PC-3 (cell line): ENCODE data around the gene MAN2A2. TPM values are rescaled to one million over a fixed set of nuclear protein-coding genes. Genes with fewer than 3 reads are reported as not detected.

Experiments used
- ATAC-seq: fragments of 200-7000 bp; cut with Tn5 transposase; 2 replicates; pipeline ENCODE4 v1.9.1; 2020; ENCODE audit warnings: mild to moderate bottlenecking, moderate library complexity
- BruUV-seq: library from RNA; stranded (reverse); fragments of 400-500 nt; replicated peaks from 2 replicates; lab custom pipeline; 2021; lab: Mats Ljungman, UMichigan
- CTCF ChIA-PET: fragments of 300-600 bp; sonication (Branson Sonifier 250); formaldehyde crosslinking; loops from one replicate; lab custom pipeline; 2022; ENCODE audit warnings: antibody characterized with exemption; lab: Charles Lee
- POLR2A ChIA-PET: fragments of 300-600 bp; sonication (Branson Sonifier 250); formaldehyde crosslinking; loops from one replicate; lab custom pipeline; 2022; ENCODE audit warnings: antibody characterized with exemption; ENCODE audit not compliant: unreplicated experiment; lab: Charles Lee
- DNase-seq: peaks from one replicate; pipeline ENCODE4 v3.0.0-alpha.2; 2015
- H2AFZ ChIP-seq: fragments of 300-600 bp; sonication (generic); 2 replicates; pipeline ENCODE4 v1.6.0; 2016; ENCODE audit warnings: antibody characterized with exemption, low read length
- H3F3A ChIP-seq: fragments of 300-600 bp; sonication (generic); one replicate; pipeline ENCODE4 v1.6.0; 2017; ENCODE audit warnings: antibody characterized with exemption, low read length, control low read depth, mild to moderate bottlenecking; ENCODE audit not compliant: unreplicated experiment
- H3K27ac ChIP-seq: fragments of 300-600 bp; sonication (generic); 2 replicates; pipeline ENCODE4 v1.5.1; 2016; ENCODE audit warnings: mild to moderate bottlenecking, low read length
- H3K27me3 ChIP-seq: fragments of 300-600 bp; sonication (generic); 2 replicates; pipeline ENCODE4 v1.6.1; 2016; ENCODE audit warnings: low read length, mixed read lengths
- H3K36me3 ChIP-seq: fragments of 300-600 bp; sonication (generic); 2 replicates; pipeline ENCODE4 v1.6.1; 2016; ENCODE audit warnings: low read depth, mixed run types, low read length, mixed read lengths
- H3K4me1 ChIP-seq: fragments of 300-600 bp; sonication (generic); 2 replicates; pipeline ENCODE4 v1.5.1; 2016; ENCODE audit warnings: low read length; ENCODE audit not compliant: insufficient read depth
- H3K4me2 ChIP-seq: fragments of 300-600 bp; sonication (generic); 2 replicates; pipeline ENCODE4 v1.6.0; 2016; ENCODE audit warnings: low read length
- H3K4me3 ChIP-seq: fragments of 300-600 bp; sonication (generic); 2 replicates; pipeline ENCODE4 v1.5.1; 2016; ENCODE audit warnings: mild to moderate bottlenecking, low read length, mixed read lengths
- H3K79me2 ChIP-seq: fragments of 300-600 bp; sonication (generic); 2 replicates; pipeline ENCODE4 v1.6.1; 2017; ENCODE audit warnings: low read length, mixed read lengths
- H3K9ac ChIP-seq: fragments of 300-600 bp; sonication (generic); 2 replicates; pipeline ENCODE4 v1.6.0; 2016; ENCODE audit warnings: mild to moderate bottlenecking, low read length
- H3K9me2 ChIP-seq: fragments of 300-600 bp; sonication (generic); replicated peaks from 2 replicates; pipeline ENCODE4 v1.6.1; 2016; ENCODE audit warnings: mixed run types, low read length, mixed read lengths
- H3K9me3 ChIP-seq: fragments of 300-600 bp; sonication (generic); 2 replicates; pipeline ENCODE4 v1.6.1; 2016; ENCODE audit warnings: low read length, mixed read lengths
- H4K20me1 ChIP-seq: fragments of 300-600 bp; sonication (generic); 2 replicates; pipeline ENCODE4 v1.6.1; 2016; ENCODE audit warnings: low read length, mixed read lengths
- CTCF ChIP-seq: fragments of 300-600 bp; sonication (generic); conservative IDR thresholded peaks from 2 replicates; pipeline ENCODE4 v1.5.1; 2017; ENCODE audit warnings: antibody characterized with exemption, low read depth, mild to moderate bottlenecking, low read length
- EZH2 ChIP-seq: fragments of 300-600 bp; sonication (generic); IDR thresholded peaks from one replicate; pipeline ENCODE4 v1.6.1; 2017; ENCODE audit warnings: antibody characterized with exemption, mild to moderate bottlenecking, low read length; ENCODE audit not compliant: unreplicated experiment
- EZH2phosphoT487 ChIP-seq: fragments of 300-600 bp; sonication (generic); IDR thresholded peaks from 2 replicates; pipeline ENCODE4 v1.6.1; 2018; ENCODE audit warnings: mild to moderate bottlenecking, antibody characterized with exemption, low read length, borderline replicate concordance
- intact Hi-C: fragments of 100-400 bp; cut with micrococcal nuclease; formaldehyde crosslinking; loops from 2 replicates; pipeline ENCODE4 v1.9.0; 2023
- total RNA-seq: library from RNA; depleted of rRNA; stranded (reverse); fragments of >200 nt; gene quantifications from 2 replicates; pipeline ENCODE4 v1.2.3, GENCODE V29; 2014

MAN2A2 gene
- total RNA-seq, 1 experiment from 2014 or later: 19.8 TPM

- TF ChIP-seq EZH2phosphoT487 (no peak), CTCF (no peak), EZH2 (no peak)
- no peak for ATAC-seq
- no peak overlapping the region for H3K27ac ChIP-seq
- no peaks in the 10 kb centered on the region for H3F3A ChIP-seq
- H4K20me1 ChIP-seq: no peaks in the 10 kb centered on the region
- H2AFZ ChIP-seq: no peak overlapping the region
- H3K27me3 ChIP-seq: no peaks in the 10 kb centered on the region
- H3K36me3 ChIP-seq: peaks cover 11% of the 10 kb centered on the region
- peaks cover 16% of the 10 kb centered on the region; the same call in 1 of the 2 replicates for H3K79me2 ChIP-seq
- H3K9me3 ChIP-seq: no peaks in the 10 kb centered on the region
- ChIA-PET CTCF (no interaction called here), POLR2A (no interaction called here)
- no peak for DNase-seq
- no TSS peak for BruUV-seq
- H3K4me2 ChIP-seq: no peak overlapping the region
- H3K4me1 ChIP-seq: peaks cover 13% of the 10 kb centered on the region
- intact Hi-C loops: no loop called here
- no peak overlapping the region for H3K9ac ChIP-seq
- no peak overlapping the region for H3K4me3 ChIP-seq
- no peaks in the 10 kb centered on the region for H3K9me2 ChIP-seq
Observed at GRCh38 chr15:90904746-90905145, 1.6 kb downstream of the MAN2A2 start.

GRCh38 chr15:90905306-90906180, 2.4 kb downstream of the MAN2A2 start:
- H4K20me1 ChIP-seq: no peaks in the 10 kb centered on the region
- TF ChIP-seq EZH2 (no peak), CTCF (no peak), EZH2phosphoT487 (no peak)
- ChIA-PET CTCF (no interaction called here), POLR2A (no interaction called here)
- no peak overlapping the region for H2AFZ ChIP-seq
- H3K4me3 ChIP-seq: no peak overlapping the region
- no peak overlapping the region for H3K9ac ChIP-seq
- H3K27ac ChIP-seq: no peak overlapping the region
- intact Hi-C loops: no loop called here
- no peaks in the 10 kb centered on the region for H3K9me3 ChIP-seq
- no TSS peak for BruUV-seq
- peaks cover 13% of the 10 kb centered on the region for H3K4me1 ChIP-seq
- peaks cover 11% of the 10 kb centered on the region for H3K36me3 ChIP-seq
- no peak for ATAC-seq
- H3K27me3 ChIP-seq: no peaks in the 10 kb centered on the region
- DNase-seq: no peak
- H3K9me2 ChIP-seq: no peaks in the 10 kb centered on the region
- no peak overlapping the region for H3K4me2 ChIP-seq
- no peaks in the 10 kb centered on the region for H3F3A ChIP-seq
- H3K79me2 ChIP-seq: peaks cover 16% of the 10 kb centered on the region; the same call in 1 of the 2 replicates
